Peyer's patch (tissue), 4 donors: ENCODE measurements around the gene HSD3B2.

Experiments used
- CTCF ChIP-seq, 6 experiments: fragments of 450-650 bp in 4 of 6; fragments of 200-600 bp in 2 of 6; sonication (generic) in 1 of 6; IDR thresholded peaks; one replicate each; pipeline ENCODE4 v1.5.1; 2017 to 2019; ENCODE audit warnings: antibody characterized with exemption in 6 of 6, mild to moderate bottlenecking in 3 of 6, moderate library complexity in 1 of 6
- POLR2A ChIP-seq, 2 donors: fragments of 450-650 bp; IDR thresholded peaks; one replicate each; pipeline ENCODE4 v1.5.1; 2017; ENCODE audit warnings: antibody characterized with exemption in 2 of 2, mild to moderate bottlenecking in 2 of 2, moderate library complexity in 2 of 2

- no peak for TF ChIP-seq CTCF (IDR thresholded peaks at IDR 0.05)
- TF ChIP-seq POLR2A (IDR thresholded peaks at IDR 0.05): no peak
Observed at GRCh38 chr1:119420638-119421037, 5.7 kb downstream of the HSD3B2 start.
